GM18520 (cell line): ENCODE measurements around the gene NFATC1.

ENCODE experiments used
- ATAC-seq: cut with Tn5 transposase; IDR thresholded peaks from one replicate; pipeline ENCODE4 v1.9.1; 2021; ENCODE audit not compliant: unreplicated experiment

The NFATC1 gene

GRCh38 chr18:79438898-79439627, 43.3 kb downstream of the NFATC1 start:
- no peak for ATAC-seq

- ATAC-seq, result no peak
Observed at GRCh38 chr18:79439628-79440023, 43.9 kb downstream of the NFATC1 start.

- ATAC-seq, result no peak
Observed at GRCh38 chr18:79440316-79441110, 44.8 kb downstream of the NFATC1 start.

- no peak for ATAC-seq
Observed at GRCh38 chr18:79441420-79441819, 45.7 kb downstream of the NFATC1 start.

GRCh38 chr18:79442508-79443221, 46.9 kb downstream of the NFATC1 start:
- ATAC-seq, result no peak

- no peak for ATAC-seq
Observed at GRCh38 chr18:79445221-79445620, 49.5 kb downstream of the NFATC1 start.

- ATAC-seq, result no peak
Observed at GRCh38 chr18:79445696-79446561, 50.2 kb downstream of the NFATC1 start.

- ATAC-seq, result no peak
Observed at GRCh38 chr18:79446931-79447330, 51.2 kb downstream of the NFATC1 start.

- ATAC-seq, result no peak
Observed at GRCh38 chr18:79447703-79448367, 52.1 kb downstream of the NFATC1 start.

- no peak for ATAC-seq
Observed at GRCh38 chr18:79448621-79449020, 52.9 kb downstream of the NFATC1 start.

GRCh38 chr18:79449551-79450288, 54.0 kb downstream of the NFATC1 start:
- no peak for ATAC-seq

- no peak for ATAC-seq
Observed at GRCh38 chr18:79450289-79451080, 54.8 kb downstream of the NFATC1 start.

GRCh38 chr18:79451237-79452125, 55.8 kb downstream of the NFATC1 start:
- ATAC-seq, result no peak

- ATAC-seq, result no peak
Observed at GRCh38 chr18:79452190-79452990, 56.7 kb downstream of the NFATC1 start.

- no peak for ATAC-seq
Observed at GRCh38 chr18:79452991-79453645, 57.4 kb downstream of the NFATC1 start.
